Fibroblast of lung (primary cell): ENCODE measurements around the gene DAZAP1. TPM values are rescaled to one million over a fixed set of nuclear protein-coding genes. Genes with fewer than 3 reads are reported as not detected.

Experiments
- DNase-seq, 2 donors: peaks; one replicate each; pipeline versions ENCODE4 v3.0.0 to v3.0.0-alpha.2; 2010; ENCODE audit warnings: low read depth in 2 of 2
- H2AFZ ChIP-seq: 2 replicates; pipeline ENCODE4 v1.5.1; 2012; ENCODE audit warnings: low read length, control low read depth, inconsistent platforms
- H3K27ac ChIP-seq: 2 replicates; pipeline ENCODE4 v1.5.1; 2011; ENCODE audit warnings: low read length, control low read depth; ENCODE audit not compliant: insufficient read depth
- H3K27me3 ChIP-seq: 2 replicates; pipeline ENCODE4 v1.5.1; 2011; ENCODE audit warnings: mild to moderate bottlenecking, low read length; ENCODE audit not compliant: control insufficient read depth, insufficient read depth
- H3K36me3 ChIP-seq: 2 replicates; pipeline ENCODE4 v1.5.1; 2011; ENCODE audit warnings: low read length; ENCODE audit not compliant: control insufficient read depth, insufficient read depth
- H3K4me1 ChIP-seq: 2 replicates; pipeline ENCODE4 v1.5.1; 2011; ENCODE audit warnings: low read length; ENCODE audit not compliant: control insufficient read depth, insufficient read depth; ENCODE audit errors: extremely low read depth
- H3K4me2 ChIP-seq: 2 replicates; pipeline ENCODE4 v1.5.1; 2011; ENCODE audit warnings: low read length, control low read depth; ENCODE audit not compliant: insufficient read depth; ENCODE audit errors: extremely low read depth
- H3K4me3 ChIP-seq, 4 experiments: fragments of 200-600 bp in 1 of 4; sonication (generic) in 1 of 4; replicated peaks in 1 of 4; 2 replicates each; pipeline ENCODE4 v1.5.1; 2011 to 2016; ENCODE audit warnings: low read length in 4 of 4, low read depth in 3 of 4, mild to moderate bottlenecking in 3 of 4, control low read depth in 2 of 4, inconsistent platforms in 1 of 4, mixed read lengths in 1 of 4; ENCODE audit not compliant: insufficient read depth in 1 of 4; ENCODE audit errors: control extremely low read depth in 1 of 4
- H3K79me2 ChIP-seq: 2 replicates; pipeline ENCODE4 v1.5.1; 2012; ENCODE audit warnings: mild to moderate bottlenecking, low read length, inconsistent platforms; ENCODE audit not compliant: control insufficient read depth, insufficient read depth
- H3K9ac ChIP-seq: 2 replicates; pipeline ENCODE4 v1.5.1; 2011; ENCODE audit warnings: mild to moderate bottlenecking, low read length, control low read depth; ENCODE audit not compliant: insufficient read depth
- H3K9me3 ChIP-seq: 2 replicates; pipeline ENCODE4 v1.5.1; 2012; ENCODE audit warnings: low read depth, low read length; ENCODE audit not compliant: control insufficient read depth, insufficient read depth
- H4K20me1 ChIP-seq: 2 replicates; pipeline ENCODE4 v1.5.1; 2011; ENCODE audit warnings: low read length; ENCODE audit not compliant: control insufficient read depth, insufficient read depth; ENCODE audit errors: extremely low read depth
- EZH2 ChIP-seq: IDR thresholded peaks from 2 replicates; pipeline ENCODE4 v1.5.1; 2012; ENCODE audit warnings: low read length, control low read depth, mild to moderate bottlenecking; ENCODE audit errors: missing control alignments
- polyA plus RNA-seq, 2 donors: library from polyadenylated mRNA; depleted of rRNA in 1 of 2; stranded (reverse) in 1 of 2; unstranded in 1 of 2; fragments of >200 nt; gene quantifications; 2 replicates each; pipeline ENCODE4 v1.2.1, GENCODE V29; 2011 to 2012; ENCODE audit warnings: missing spikeins in 1 of 2
- total RNA-seq: library from RNA; depleted of rRNA; stranded (reverse); fragments of >200 nt; gene quantifications from 2 replicates; pipeline ENCODE4 v1.2.1, GENCODE V29; 2014
- TF ChIP-seq, protein P1 (sequence below), 2 donors: IDR thresholded peaks in 1 of 2; conservative IDR thresholded peaks in 1 of 2; 1 replicate in 1 of 2; 2 replicates in 1 of 2; pipeline ENCODE4 v1.5.1; 2011 to 2012; ENCODE audit warnings: low read length in 2 of 2, control low read depth in 1 of 2, inconsistent platforms in 1 of 2, low read depth in 1 of 2, mild to moderate bottlenecking in 1 of 2

Gene DAZAP1
- total and polyA plus RNA-seq, 2 donors (not counting 1 experiment from before 2014, with no cell fraction given): 44.6 to 49.5 TPM

- Histone ChIP-seq H3K4me2 (no peak overlapping the region), H3K9me3 (no peaks in the 10 kb centered on the region), H3K27ac (no peak overlapping the region), H3K4me1 (peaks cover 3% of the 10 kb centered on the region), H3K79me2 (no peaks in the 10 kb centered on the region), H3K9ac (no peak overlapping the region), H4K20me1 (no peaks in the 10 kb centered on the region), H2AFZ (no peak overlapping the region), H3K27me3 (peaks cover 64% of the 10 kb centered on the region), H3K36me3 (no peaks in the 10 kb centered on the region), H3K4me3 (no peak overlapping the region)
- no peak for TF ChIP-seq EZH2
- TF ChIP-seq, protein P1, sequence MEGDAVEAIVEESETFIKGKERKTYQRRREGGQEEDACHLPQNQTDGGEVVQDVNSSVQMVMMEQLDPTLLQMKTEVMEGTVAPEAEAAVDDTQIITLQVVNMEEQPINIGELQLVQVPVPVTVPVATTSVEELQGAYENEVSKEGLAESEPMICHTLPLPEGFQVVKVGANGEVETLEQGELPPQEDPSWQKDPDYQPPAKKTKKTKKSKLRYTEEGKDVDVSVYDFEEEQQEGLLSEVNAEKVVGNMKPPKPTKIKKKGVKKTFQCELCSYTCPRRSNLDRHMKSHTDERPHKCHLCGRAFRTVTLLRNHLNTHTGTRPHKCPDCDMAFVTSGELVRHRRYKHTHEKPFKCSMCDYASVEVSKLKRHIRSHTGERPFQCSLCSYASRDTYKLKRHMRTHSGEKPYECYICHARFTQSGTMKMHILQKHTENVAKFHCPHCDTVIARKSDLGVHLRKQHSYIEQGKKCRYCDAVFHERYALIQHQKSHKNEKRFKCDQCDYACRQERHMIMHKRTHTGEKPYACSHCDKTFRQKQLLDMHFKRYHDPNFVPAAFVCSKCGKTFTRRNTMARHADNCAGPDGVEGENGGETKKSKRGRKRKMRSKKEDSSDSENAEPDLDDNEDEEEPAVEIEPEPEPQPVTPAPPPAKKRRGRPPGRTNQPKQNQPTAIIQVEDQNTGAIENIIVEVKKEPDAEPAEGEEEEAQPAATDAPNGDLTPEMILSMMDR (conservative IDR thresholded peaks at IDR 0.05 in 1 of 2, IDR thresholded peaks at IDR 0.05 in 1 of 2; ENCODE audit: low read depth in 1 of 2, low read length in 2 of 2): no peak
- no peak for DNase-seq
Measured at GRCh38 chr19:1452802-1453524, 45.6 kb downstream of the DAZAP1 start.

DNA sequence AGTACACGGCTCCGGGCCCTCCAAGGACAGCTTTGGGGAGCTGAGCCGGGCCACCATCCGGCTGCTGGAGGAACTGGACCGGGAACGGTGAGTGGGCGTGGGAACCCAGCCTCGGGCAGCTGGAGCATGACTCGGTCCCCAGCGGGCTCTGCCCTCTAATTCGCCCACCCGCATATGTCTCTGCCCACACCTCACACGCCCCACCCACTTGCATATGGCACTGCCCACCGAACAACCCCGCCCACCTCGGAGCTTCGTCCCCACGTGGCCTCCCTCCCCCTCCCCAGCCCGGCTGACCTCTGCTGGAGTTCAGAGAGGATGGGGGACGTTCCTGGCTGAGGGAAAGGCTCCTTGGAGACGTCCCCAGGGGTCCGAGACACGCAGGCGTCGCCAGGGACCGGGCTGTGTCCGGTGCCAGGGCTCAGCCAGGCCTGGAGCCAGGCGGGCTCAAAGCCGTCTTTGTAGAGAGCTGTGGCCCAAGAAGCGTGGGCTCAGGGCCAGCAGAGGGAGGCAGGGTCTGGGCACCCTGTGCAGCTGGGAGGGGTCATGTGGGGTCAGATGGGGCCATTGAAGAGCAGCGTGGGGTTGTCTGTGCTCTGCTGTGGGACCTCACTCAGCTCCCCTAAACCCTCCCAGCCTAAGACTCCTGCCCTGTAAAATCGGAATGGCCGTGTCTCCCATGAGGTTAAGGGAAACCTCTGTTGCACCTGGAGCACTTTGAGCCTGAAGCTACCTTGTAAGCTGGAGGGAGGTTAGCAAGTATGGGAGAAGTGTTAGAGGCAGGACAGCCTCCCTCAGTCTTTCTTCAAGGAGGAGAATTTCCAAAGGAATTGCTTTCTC, 46.4 kb downstream of the DAZAP1 start:
- H3K27me3 ChIP-seq: peaks cover 63% of the 10 kb centered on the region
- H4K20me1 ChIP-seq: no peaks in the 10 kb centered on the region
- H2AFZ ChIP-seq: no peak overlapping the region
- H3K9me3 ChIP-seq: no peaks in the 10 kb centered on the region
- no peaks in the 10 kb centered on the region for H3K36me3 ChIP-seq
- H3K4me3 ChIP-seq: no peak overlapping the region
- TF ChIP-seq, protein P1 (conservative IDR thresholded peaks at IDR 0.05 in 1 of 2, IDR thresholded peaks at IDR 0.05 in 1 of 2; ENCODE audit: low read depth in 1 of 2, low read length in 2 of 2): no peak
- TF ChIP-seq EZH2: peak; percentile 32
- peak in 1 of 2 donors; percentile 24 for DNase-seq
- H3K79me2 ChIP-seq: no peaks in the 10 kb centered on the region
- H3K4me1 ChIP-seq: peaks cover 3% of the 10 kb centered on the region
- H3K9ac ChIP-seq: no peak overlapping the region
- H3K4me2 ChIP-seq: no peak overlapping the region
- no peak overlapping the region for H3K27ac ChIP-seq

- H2AFZ ChIP-seq: no peak overlapping the region
- peaks cover 3% of the 10 kb centered on the region for H3K4me1 ChIP-seq
- H3K9ac ChIP-seq: no peak overlapping the region
- H3K79me2 ChIP-seq: no peaks in the 10 kb centered on the region
- H3K4me2 ChIP-seq: no peak overlapping the region
- H4K20me1 ChIP-seq: no peaks in the 10 kb centered on the region
- no peak overlapping the region for H3K27ac ChIP-seq
- TF ChIP-seq, protein P1 (conservative IDR thresholded peaks at IDR 0.05 in 1 of 2, IDR thresholded peaks at IDR 0.05 in 1 of 2; ENCODE audit: low read depth in 1 of 2, low read length in 2 of 2): no peak
- TF ChIP-seq EZH2: no peak
- no peaks in the 10 kb centered on the region for H3K9me3 ChIP-seq
- H3K27me3 ChIP-seq: peaks cover 52% of the 10 kb centered on the region
- no peak overlapping the region for H3K4me3 ChIP-seq
- no peaks in the 10 kb centered on the region for H3K36me3 ChIP-seq
- no peak for DNase-seq
Measured at GRCh38 chr19:1455002-1455335, 47.6 kb downstream of the DAZAP1 start.
